Osteoblast (primary cell): ENCODE results near the gene GH1. TPM values are rescaled to one million over a fixed set of nuclear protein-coding genes. Genes with fewer than 3 reads are reported as not detected.
"Not testable (repeated sequence)": the region's sequence is repeated elsewhere in the genome, so short reads cannot be mapped to it uniquely, and the experiment has no call there.

ENCODE experiments used
- DNase-seq: peaks from one replicate; pipeline ENCODE4 v3.0.0; 2011; ENCODE audit warnings: low spot score, mixed read lengths; ENCODE audit not compliant: insufficient read length; ENCODE audit errors: missing footprints
- H2AFZ ChIP-seq: 2 replicates; pipeline ENCODE4 v1.6.0; 2011; ENCODE audit warnings: mild to moderate bottlenecking, low read length
- H3K27ac ChIP-seq: 2 replicates; pipeline ENCODE4 v1.5.1; 2011; ENCODE audit warnings: mild to moderate bottlenecking, low read depth, low read length, moderate library complexity
- H3K27me3 ChIP-seq: 2 replicates; pipeline ENCODE4 v1.6.0; 2012; ENCODE audit warnings: mild to moderate bottlenecking, control low read depth, inconsistent platforms, low read length, moderate library complexity; ENCODE audit not compliant: insufficient read depth
- H3K36me3 ChIP-seq: 2 replicates; pipeline ENCODE4 v1.5.1; 2011; ENCODE audit warnings: mild to moderate bottlenecking, low read length, control low read depth, moderate library complexity; ENCODE audit not compliant: insufficient read depth
- H3K4me1 ChIP-seq: 2 replicates; pipeline ENCODE4 v1.5.1; 2011; ENCODE audit warnings: mild to moderate bottlenecking, low read length, control low read depth, moderate library complexity; ENCODE audit not compliant: insufficient read depth
- H3K4me2 ChIP-seq: 2 replicates; pipeline ENCODE4 v1.6.0; 2011; ENCODE audit warnings: mild to moderate bottlenecking, low read length; ENCODE audit not compliant: insufficient read depth
- H3K4me3 ChIP-seq: fragments of 200-600 bp; sonication (generic); 3 replicates; pipeline ENCODE4 v1.5.1; 2012; ENCODE audit warnings: mild to moderate bottlenecking, low read length, inconsistent platforms; ENCODE audit not compliant: insufficient read depth
- H3K79me2 ChIP-seq: 2 replicates; pipeline ENCODE4 v1.6.0; 2012; ENCODE audit warnings: mild to moderate bottlenecking, low read length, control low read depth, inconsistent platforms; ENCODE audit not compliant: insufficient read depth
- H3K9me3 ChIP-seq: 2 replicates; pipeline ENCODE4 v1.5.1; 2011; ENCODE audit warnings: low read depth, low read length, control low read depth
- H4K20me1 ChIP-seq: 2 replicates; pipeline ENCODE4 v1.6.0; 2012; ENCODE audit warnings: mild to moderate bottlenecking, low read length, control low read depth; ENCODE audit not compliant: insufficient read depth
- CTCF ChIP-seq: IDR thresholded peaks from 2 replicates; pipeline ENCODE4 v1.5.1; 2011; ENCODE audit warnings: mild to moderate bottlenecking, low read depth, low read length, moderate library complexity; ENCODE audit errors: extremely low read depth
- total RNA-seq: library from RNA; depleted of rRNA; stranded (reverse); fragments of >200 nt; gene quantifications from 2 replicates; pipeline ENCODE4 v1.2.3, GENCODE V29; 2012

GH1 gene
- total RNA-seq, 1 donor: not detected

- no peaks in the 10 kb centered on the region for H4K20me1 ChIP-seq
- DNase-seq: no peak
- no peak for TF ChIP-seq CTCF
- H2AFZ ChIP-seq: no peak overlapping the region
- no peaks in the 10 kb centered on the region for H3K4me1 ChIP-seq
- H3K4me2 ChIP-seq: no peak overlapping the region
- no peak overlapping the region for H3K27ac ChIP-seq
- H3K27me3 ChIP-seq: peaks cover 11% of the 10 kb centered on the region
- H3K4me3 ChIP-seq: no peak overlapping the region
- no peaks in the 10 kb centered on the region for H3K9me3 ChIP-seq
- H3K36me3 ChIP-seq: no peaks in the 10 kb centered on the region
- H3K79me2 ChIP-seq: no peaks in the 10 kb centered on the region
Measured at GRCh38 chr17:63916566-63917185, 2.0 kb downstream of the GH1 start.

- DNase-seq, H2AFZ ChIP-seq, H3K9me3 ChIP-seq, H3K27ac ChIP-seq, H3K4me3 ChIP-seq, H3K4me1 ChIP-seq, H3K79me2 ChIP-seq, H3K4me2 ChIP-seq, H3K36me3 ChIP-seq, H4K20me1 ChIP-seq: not testable (repeated sequence)
- H3K27me3 ChIP-seq: peaks cover 11% of the 10 kb centered on the region
Measured at GRCh38 chr17:63915753-63916152, 2.9 kb downstream of the GH1 start.

DNA sequence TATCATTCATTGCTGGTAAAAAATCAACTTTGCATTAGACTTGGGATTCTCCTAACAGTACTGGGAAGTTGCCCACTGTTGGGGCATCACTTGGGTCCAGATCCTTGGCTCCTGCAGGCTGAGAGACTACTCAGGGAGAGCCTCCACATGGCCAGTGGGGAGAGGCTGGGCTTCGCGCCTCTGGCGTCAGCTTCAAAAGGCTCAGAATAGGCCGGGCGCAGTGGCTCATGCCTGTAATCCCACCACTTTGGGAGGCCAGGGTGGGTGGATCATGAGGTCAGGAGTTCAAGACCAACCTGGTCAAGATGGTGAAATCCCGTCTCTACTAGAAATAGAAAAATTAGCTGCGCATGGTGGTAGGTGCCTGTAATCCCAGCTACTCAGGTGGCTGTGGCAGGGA lies 4.2 kb downstream of the GH1 start:
- Histone ChIP-seq H3K4me1 (no peaks in the 10 kb centered on the region), H3K27me3 (peaks cover 11% of the 10 kb centered on the region), H3K4me2 (no peak overlapping the region), H3K79me2 (no peaks in the 10 kb centered on the region), H3K36me3 (no peaks in the 10 kb centered on the region), H3K4me3 (no peak overlapping the region), H2AFZ (no peak overlapping the region), H4K20me1 (no peaks in the 10 kb centered on the region), H3K9me3 (no peaks in the 10 kb centered on the region), H3K27ac (no peak overlapping the region)
- no peak for DNase-seq
- TF ChIP-seq CTCF: no peak

DNA sequence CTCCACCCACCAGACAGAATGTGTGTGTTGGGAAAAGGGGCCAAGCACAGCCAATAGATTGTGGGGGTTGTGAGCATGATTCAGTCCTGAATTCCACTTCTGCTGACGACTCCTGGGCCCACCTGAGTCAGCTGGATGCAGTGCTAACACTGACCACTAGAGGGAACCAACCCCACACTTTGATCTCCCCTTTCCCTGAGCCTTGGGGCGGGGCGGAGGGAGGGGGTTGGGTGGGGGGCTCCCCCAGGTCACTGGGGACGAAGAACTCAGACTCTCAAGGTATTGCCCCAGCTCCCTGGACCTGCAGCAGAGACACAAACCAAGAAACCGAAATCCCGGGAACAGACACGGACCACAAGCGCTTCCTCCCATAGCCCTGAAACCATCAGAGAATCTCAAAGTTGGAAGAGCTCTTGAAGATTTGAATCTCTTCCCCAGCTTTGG lies 7.0 kb downstream of the GH1 start:
- no peaks in the 10 kb centered on the region for H4K20me1 ChIP-seq
- no peak overlapping the region for H3K4me3 ChIP-seq
- DNase-seq: peak; percentile 92
- H3K4me2 ChIP-seq: no peak overlapping the region
- no peaks in the 10 kb centered on the region for H3K36me3 ChIP-seq
- peaks cover 7% of the 10 kb centered on the region for H3K27me3 ChIP-seq
- peak; percentile 54 for TF ChIP-seq CTCF
- no peak overlapping the region for H3K27ac ChIP-seq
- H2AFZ ChIP-seq: no peak overlapping the region
- H3K4me1 ChIP-seq: no peaks in the 10 kb centered on the region
- no peaks in the 10 kb centered on the region for H3K9me3 ChIP-seq
- H3K79me2 ChIP-seq: no peaks in the 10 kb centered on the region
